HEK293T (cell line): ENCODE data around the gene GALNT12.

Experiments used
- ARNT ChIP-seq: fragments of 450-650 bp; IDR thresholded peaks from 2 replicates; pipeline ENCODE4 v1.6.1; 2017; ENCODE audit warnings: mild to moderate bottlenecking
- BHLHE40 ChIP-seq: fragments of 450-650 bp; IDR thresholded peaks from 2 replicates; pipeline ENCODE4 v1.6.1; 2016; ENCODE audit warnings: mild to moderate bottlenecking, moderate library complexity, borderline replicate concordance
- ELF4 ChIP-seq: fragments of 450-650 bp; IDR thresholded peaks from 2 replicates; pipeline ENCODE4 v1.6.1; 2017; ENCODE audit warnings: antibody characterized with exemption
- FOXA1 ChIP-seq: fragments of 450-650 bp; IDR thresholded peaks from 2 replicates; pipeline ENCODE4 v1.6.1; 2016; ENCODE audit warnings: mild to moderate bottlenecking
- FOXK2 ChIP-seq: fragments of 450-650 bp; IDR thresholded peaks from 2 replicates; pipeline ENCODE4 v1.6.1; 2016; ENCODE audit warnings: mild to moderate bottlenecking
- FOXM1 ChIP-seq: fragments of 450-650 bp; IDR thresholded peaks from 2 replicates; pipeline ENCODE4 v1.6.1; 2017; ENCODE audit warnings: mild to moderate bottlenecking, borderline replicate concordance
- HDGF ChIP-seq: fragments of 450-650 bp; IDR thresholded peaks from 2 replicates; pipeline ENCODE4 v1.6.1; 2017; ENCODE audit warnings: antibody characterized with exemption, borderline replicate concordance
- L3MBTL2 ChIP-seq: fragments of 450-650 bp; conservative IDR thresholded peaks from 2 replicates; pipeline ENCODE4 v1.6.1; 2016; ENCODE audit warnings: mild to moderate bottlenecking
- LEF1 ChIP-seq: fragments of 450-650 bp; IDR thresholded peaks from 2 replicates; pipeline ENCODE4 v1.6.1; 2017; ENCODE audit warnings: mild to moderate bottlenecking, borderline replicate concordance
- SP1 ChIP-seq: fragments of 450-650 bp; IDR thresholded peaks from 2 replicates; pipeline ENCODE4 v1.6.1; 2017
- SUZ12 ChIP-seq: fragments of 450-650 bp; IDR thresholded peaks from 2 replicates; pipeline ENCODE4 v1.6.1; 2016; ENCODE audit warnings: mild to moderate bottlenecking
- TARDBP ChIP-seq: fragments of 450-650 bp; IDR thresholded peaks from 2 replicates; pipeline ENCODE4 v1.6.1; 2016
- ZNF384 ChIP-seq: fragments of 450-650 bp; IDR thresholded peaks from 2 replicates; pipeline ENCODE4 v1.6.1; 2016
- TF ChIP-seq, protein P1 (sequence below): fragments of 450-650 bp; IDR thresholded peaks from 2 replicates; pipeline ENCODE4 v1.6.1; 2016

GRCh38 chr9:98765256-98765655 lies 42.2 kb upstream of the GALNT12 start:
- TF ChIP-seq SP1, result no peak
- TF ChIP-seq BHLHE40, result no peak
- TF ChIP-seq ZNF384, result no peak
- TF ChIP-seq ARNT, result no peak
- TF ChIP-seq, protein P1, sequence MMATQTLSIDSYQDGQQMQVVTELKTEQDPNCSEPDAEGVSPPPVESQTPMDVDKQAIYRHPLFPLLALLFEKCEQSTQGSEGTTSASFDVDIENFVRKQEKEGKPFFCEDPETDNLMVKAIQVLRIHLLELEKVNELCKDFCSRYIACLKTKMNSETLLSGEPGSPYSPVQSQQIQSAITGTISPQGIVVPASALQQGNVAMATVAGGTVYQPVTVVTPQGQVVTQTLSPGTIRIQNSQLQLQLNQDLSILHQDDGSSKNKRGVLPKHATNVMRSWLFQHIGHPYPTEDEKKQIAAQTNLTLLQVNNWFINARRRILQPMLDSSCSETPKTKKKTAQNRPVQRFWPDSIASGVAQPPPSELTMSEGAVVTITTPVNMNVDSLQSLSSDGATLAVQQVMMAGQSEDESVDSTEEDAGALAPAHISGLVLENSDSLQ, result no peak
- TF ChIP-seq FOXK2, result no peak
- TF ChIP-seq HDGF, result no peak
- no peak for TF ChIP-seq FOXM1
- no peak for TF ChIP-seq FOXA1
- TF ChIP-seq LEF1, result no peak
- TF ChIP-seq SUZ12, result no peak
- no peak for TF ChIP-seq L3MBTL2
- no peak for TF ChIP-seq ELF4
- no peak for TF ChIP-seq TARDBP
